ENCODE results near the gene PTGR3.

DNA sequence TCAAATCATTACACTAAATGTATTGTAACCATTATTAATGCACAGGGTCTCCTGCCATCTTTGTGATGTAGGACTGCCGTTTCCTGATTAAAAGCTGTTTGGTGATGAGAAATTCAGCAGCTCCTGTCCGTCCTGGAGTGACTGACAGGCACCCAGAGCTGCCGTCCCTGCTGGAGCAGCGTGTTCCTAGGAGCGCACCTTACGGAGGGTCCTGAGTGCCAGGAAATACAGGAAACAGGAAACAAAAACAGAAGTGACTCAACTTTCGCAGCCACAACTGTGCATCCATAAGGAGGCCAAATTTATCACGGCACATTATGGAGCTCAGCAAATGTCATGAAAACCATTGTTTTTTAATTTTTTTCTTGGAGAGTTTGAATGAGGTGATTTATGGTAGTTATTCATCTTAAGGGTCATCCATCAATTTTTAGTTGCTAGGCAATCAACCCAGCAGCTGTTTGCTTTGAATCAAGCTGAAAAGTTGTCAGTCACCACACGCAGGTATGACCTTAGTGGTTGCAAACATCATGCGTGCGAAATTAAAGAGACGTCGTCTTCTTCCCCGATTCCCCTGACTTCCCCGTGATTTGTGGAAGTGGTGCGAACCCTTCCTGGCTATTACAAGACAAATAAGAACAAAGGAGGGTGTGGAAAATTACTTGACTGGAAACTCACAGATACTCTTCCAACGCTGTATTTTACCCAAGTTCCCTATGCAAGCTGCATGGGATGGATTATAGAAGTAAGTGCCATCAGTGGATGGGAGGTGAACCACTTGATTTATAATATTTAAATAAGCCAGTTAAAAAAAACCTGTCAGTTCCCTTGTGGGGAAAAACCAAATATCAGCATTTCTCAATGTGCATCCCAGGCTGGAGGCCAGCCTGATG is 21.5 kb upstream of the PTGR3 start:
- TF ChIP-seq, protein P1, sequence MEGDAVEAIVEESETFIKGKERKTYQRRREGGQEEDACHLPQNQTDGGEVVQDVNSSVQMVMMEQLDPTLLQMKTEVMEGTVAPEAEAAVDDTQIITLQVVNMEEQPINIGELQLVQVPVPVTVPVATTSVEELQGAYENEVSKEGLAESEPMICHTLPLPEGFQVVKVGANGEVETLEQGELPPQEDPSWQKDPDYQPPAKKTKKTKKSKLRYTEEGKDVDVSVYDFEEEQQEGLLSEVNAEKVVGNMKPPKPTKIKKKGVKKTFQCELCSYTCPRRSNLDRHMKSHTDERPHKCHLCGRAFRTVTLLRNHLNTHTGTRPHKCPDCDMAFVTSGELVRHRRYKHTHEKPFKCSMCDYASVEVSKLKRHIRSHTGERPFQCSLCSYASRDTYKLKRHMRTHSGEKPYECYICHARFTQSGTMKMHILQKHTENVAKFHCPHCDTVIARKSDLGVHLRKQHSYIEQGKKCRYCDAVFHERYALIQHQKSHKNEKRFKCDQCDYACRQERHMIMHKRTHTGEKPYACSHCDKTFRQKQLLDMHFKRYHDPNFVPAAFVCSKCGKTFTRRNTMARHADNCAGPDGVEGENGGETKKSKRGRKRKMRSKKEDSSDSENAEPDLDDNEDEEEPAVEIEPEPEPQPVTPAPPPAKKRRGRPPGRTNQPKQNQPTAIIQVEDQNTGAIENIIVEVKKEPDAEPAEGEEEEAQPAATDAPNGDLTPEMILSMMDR (IDR thresholded peaks at IDR 0.05), result no peak
- no peak for TF ChIP-seq KAT7 (CRISPR knock-in tag; IDR thresholded peaks at IDR 0.05; ENCODE audit: borderline replicate concordance)
- TF ChIP-seq TCF7 (CRISPR knock-in tag; IDR thresholded peaks at IDR 0.05; ENCODE audit: low read depth), result no peak
- no peak for TF ChIP-seq HMGXB4 (CRISPR knock-in tag; IDR thresholded peaks at IDR 0.05)
- no peak for TF ChIP-seq ZNF671 (CRISPR knock-in tag; IDR thresholded peaks at IDR 0.05)

All from WTC11 (cell line).